Activated T-helper 1 cell treated with anti-CD3 and anti-CD28 coated beads, Interleukin-2, amount 50 U/mL, for 16 hours (primary cell): ENCODE measurements around the gene PFKFB4.

Source experiments
- DNase-seq, 2 donors: peaks; one replicate each; pipeline ENCODE4 v3.0.0-alpha.2; 2020; ENCODE audit warnings: low read depth in 1 of 2, low spot score in 1 of 2

Gene PFKFB4

DNA sequence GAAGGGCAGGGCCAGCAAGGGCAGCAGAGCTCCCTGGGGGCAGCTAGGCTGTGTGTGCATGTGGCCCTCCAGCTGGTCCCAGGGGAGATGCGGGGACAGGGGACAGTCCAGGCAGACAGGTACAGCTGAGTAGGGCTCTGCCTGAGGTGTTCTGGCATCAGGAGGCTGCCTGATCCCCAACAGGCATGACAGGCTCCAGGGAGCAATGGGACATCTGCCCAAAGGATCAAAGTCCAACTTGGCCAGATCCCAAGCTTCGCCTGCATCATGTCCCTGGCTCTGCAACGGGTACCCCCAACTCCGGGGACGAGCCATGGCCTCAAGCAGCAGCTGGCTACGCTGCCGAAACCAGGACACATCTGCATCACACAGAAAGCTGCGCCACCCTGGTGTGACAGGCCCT, 88.3 kb downstream of the PFKFB4 start:
- DNase-seq = no peak
